GM23338 (cell line): ENCODE data around the gene SPRY1. TPM values are rescaled to one million over a fixed set of nuclear protein-coding genes. Genes with fewer than 3 reads are reported as not detected.

Experiments
- ATAC-seq: fragments of 200-7000 bp; cut with Tn5 transposase; 3 replicates; pipeline ENCODE4 v1.9.1; 2020
- DNase-seq: peaks from one replicate; pipeline ENCODE4 v3.0.0-alpha.2; 2015; ENCODE audit warnings: low spot score
- H2AFZ ChIP-seq: fragments of 200-600 bp; sonication (generic); 2 replicates; pipeline ENCODE4 v1.8.0; 2016; ENCODE audit warnings: antibody characterized with exemption, mild to moderate bottlenecking, moderate library complexity
- H3F3A ChIP-seq: fragments of 200-600 bp; sonication (generic); replicated peaks from 2 replicates; pipeline ENCODE4 v1.8.0; 2017; ENCODE audit warnings: antibody characterized with exemption, mixed run types, low read depth
- H3K27ac ChIP-seq: fragments of 200-600 bp; sonication (generic); 2 replicates; pipeline ENCODE4 v1.6.1; 2016; ENCODE audit warnings: low read depth
- H3K27me3 ChIP-seq: fragments of 200-600 bp; sonication (generic); 2 replicates; pipeline ENCODE4 v1.8.0; 2016; ENCODE audit warnings: mild to moderate bottlenecking, mixed run types, moderate library complexity; ENCODE audit not compliant: insufficient read depth
- H3K36me3 ChIP-seq: fragments of 200-600 bp; sonication (generic); 2 replicates; pipeline ENCODE4 v1.8.0; 2016; ENCODE audit warnings: mild to moderate bottlenecking; ENCODE audit not compliant: insufficient read depth
- H3K4me1 ChIP-seq: fragments of 200-600 bp; sonication (generic); 2 replicates; pipeline ENCODE4 v1.8.0; 2016; ENCODE audit warnings: mild to moderate bottlenecking, moderate library complexity; ENCODE audit not compliant: insufficient read depth
- H3K4me2 ChIP-seq: fragments of 200-600 bp; sonication (generic); 2 replicates; pipeline ENCODE4 v1.7.1; 2017; ENCODE audit warnings: mixed run types
- H3K4me3 ChIP-seq: fragments of 200-600 bp; sonication (generic); 2 replicates; pipeline ENCODE4 v1.6.1; 2016; ENCODE audit warnings: mixed run types
- H3K79me2 ChIP-seq: fragments of 200-600 bp; sonication (generic); replicated peaks from 2 replicates; pipeline ENCODE4 v1.8.0; 2017; ENCODE audit warnings: mild to moderate bottlenecking; ENCODE audit not compliant: insufficient read depth
- H3K9me2 ChIP-seq: fragments of 200-600 bp; sonication (generic); 2 replicates; pipeline ENCODE4 v1.8.0; 2017; ENCODE audit not compliant: insufficient read depth
- H4K20me1 ChIP-seq: fragments of 200-600 bp; sonication (generic); replicated peaks from 2 replicates; pipeline ENCODE4 v1.8.0; 2017; ENCODE audit warnings: mild to moderate bottlenecking; ENCODE audit not compliant: insufficient read depth
- H3K27ac Mint-ChIP-seq: 2 replicates; pipeline ENCODE4 v1.8.0; 2020; ENCODE audit warnings: inconsistent platforms, mild to moderate bottlenecking, moderate library complexity, mixed read lengths
- H3K27me3 Mint-ChIP-seq: 3 replicates; pipeline ENCODE4 v1.8.0; 2022; ENCODE audit warnings: low read depth, mild to moderate bottlenecking, moderate library complexity, mixed read lengths, inconsistent platforms; ENCODE audit not compliant: insufficient read depth, poor library complexity
- H3K36me3 Mint-ChIP-seq: 3 replicates; pipeline ENCODE4 v1.8.0; 2021; ENCODE audit warnings: low read depth, mild to moderate bottlenecking, inconsistent platforms, moderate library complexity, mixed read lengths
- H3K4me1 Mint-ChIP-seq: 3 replicates; pipeline ENCODE4 v1.8.0; 2020; ENCODE audit warnings: mild to moderate bottlenecking, inconsistent platforms, mixed read lengths
- H3K4me3 Mint-ChIP-seq: 3 replicates; pipeline ENCODE4 v1.8.0; 2021; ENCODE audit warnings: moderate library complexity, mild to moderate bottlenecking, inconsistent platforms, mixed read lengths
- H3K9me3 Mint-ChIP-seq: 3 replicates; pipeline ENCODE4 v1.8.0; 2020; ENCODE audit warnings: moderate library complexity, mild to moderate bottlenecking, inconsistent platforms, mixed read lengths
- EZH2 ChIP-seq: fragments of 200-600 bp; sonication (generic); IDR thresholded peaks from one replicate; pipeline ENCODE4 v1.8.0; 2017; ENCODE audit warnings: antibody characterized with exemption, mild to moderate bottlenecking, low read depth; ENCODE audit not compliant: unreplicated experiment
- EZH2phosphoT487 ChIP-seq: fragments of 200-600 bp; sonication (generic); IDR thresholded peaks from one replicate; pipeline ENCODE4 v1.8.1; 2018; ENCODE audit warnings: antibody characterized with exemption; ENCODE audit not compliant: unreplicated experiment
- ZNF114 ChIP-seq: fragments of 250-450 bp; sonication (Bioruptor Pico); IDR thresholded peaks from 2 replicates; pipeline ENCODE4 v1.5.0; 2020; ENCODE audit warnings: mild to moderate bottlenecking, moderate library complexity
- ZNF331 ChIP-seq: fragments of 250-450 bp; sonication (Bioruptor Pico); IDR thresholded peaks from 2 replicates; pipeline ENCODE4 v1.5.0; 2020; ENCODE audit warnings: low read depth, mild to moderate bottlenecking, moderate library complexity
- polyA plus RNA-seq: library from polyadenylated mRNA; unstranded; fragments of >200 nt; fragmentation: Nextera tagmentation; extraction: Ambion mirVana; gene quantifications from 2 replicates; pipeline ENCODE4 v1.2.1, GENCODE V29; 2016
- total RNA-seq: library from RNA; depleted of rRNA; stranded (reverse); fragments of >200 nt; shearing (Covaris generic); gene quantifications from 2 replicates; pipeline ENCODE4 v1.2.3, GENCODE V29; 2014
- TF ChIP-seq, protein P1 (sequence below): fragments of 250-450 bp; sonication (Bioruptor Pico); IDR thresholded peaks from 2 replicates; pipeline ENCODE4 v1.5.0; 2020; ENCODE audit warnings: mild to moderate bottlenecking, moderate library complexity
- TF ChIP-seq, protein P2 (sequence below), 2 experiments: fragments of 200-600 bp in 1 of 2; sonication (generic) in 1 of 2; conservative IDR thresholded peaks; 2 replicates each; pipeline versions ENCODE4 v1.5.1 to v1.6.1; 2016 to 2017; ENCODE audit warnings: antibody characterized with exemption in 2 of 2, low read depth in 2 of 2, mild to moderate bottlenecking in 2 of 2, moderate library complexity in 1 of 2

SPRY1 gene
- total and polyA plus RNA-seq, 2 experiments from 2014 or later = 62.8 to 103 TPM

DNA sequence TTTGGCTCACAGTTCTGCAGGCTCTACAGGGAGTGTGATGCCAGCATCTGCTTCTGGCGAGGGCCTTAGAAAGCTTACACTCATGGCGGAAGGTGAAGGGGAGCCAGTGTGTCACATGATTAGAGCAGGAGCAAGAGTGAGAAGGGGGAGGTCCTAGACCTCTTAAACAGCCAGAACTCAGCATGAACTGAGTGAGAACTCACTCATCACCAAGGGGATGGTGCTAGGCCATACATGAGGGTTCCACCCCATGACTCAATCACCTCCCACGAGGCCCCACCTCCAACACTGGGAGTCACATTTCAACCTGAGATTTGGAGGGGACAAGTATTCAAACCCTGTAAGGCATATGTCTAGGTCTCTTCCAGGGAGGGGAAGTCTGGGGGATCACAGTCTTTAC is 33.4 kb downstream of the SPRY1 start (continued):
- TF ChIP-seq, protein P1, sequence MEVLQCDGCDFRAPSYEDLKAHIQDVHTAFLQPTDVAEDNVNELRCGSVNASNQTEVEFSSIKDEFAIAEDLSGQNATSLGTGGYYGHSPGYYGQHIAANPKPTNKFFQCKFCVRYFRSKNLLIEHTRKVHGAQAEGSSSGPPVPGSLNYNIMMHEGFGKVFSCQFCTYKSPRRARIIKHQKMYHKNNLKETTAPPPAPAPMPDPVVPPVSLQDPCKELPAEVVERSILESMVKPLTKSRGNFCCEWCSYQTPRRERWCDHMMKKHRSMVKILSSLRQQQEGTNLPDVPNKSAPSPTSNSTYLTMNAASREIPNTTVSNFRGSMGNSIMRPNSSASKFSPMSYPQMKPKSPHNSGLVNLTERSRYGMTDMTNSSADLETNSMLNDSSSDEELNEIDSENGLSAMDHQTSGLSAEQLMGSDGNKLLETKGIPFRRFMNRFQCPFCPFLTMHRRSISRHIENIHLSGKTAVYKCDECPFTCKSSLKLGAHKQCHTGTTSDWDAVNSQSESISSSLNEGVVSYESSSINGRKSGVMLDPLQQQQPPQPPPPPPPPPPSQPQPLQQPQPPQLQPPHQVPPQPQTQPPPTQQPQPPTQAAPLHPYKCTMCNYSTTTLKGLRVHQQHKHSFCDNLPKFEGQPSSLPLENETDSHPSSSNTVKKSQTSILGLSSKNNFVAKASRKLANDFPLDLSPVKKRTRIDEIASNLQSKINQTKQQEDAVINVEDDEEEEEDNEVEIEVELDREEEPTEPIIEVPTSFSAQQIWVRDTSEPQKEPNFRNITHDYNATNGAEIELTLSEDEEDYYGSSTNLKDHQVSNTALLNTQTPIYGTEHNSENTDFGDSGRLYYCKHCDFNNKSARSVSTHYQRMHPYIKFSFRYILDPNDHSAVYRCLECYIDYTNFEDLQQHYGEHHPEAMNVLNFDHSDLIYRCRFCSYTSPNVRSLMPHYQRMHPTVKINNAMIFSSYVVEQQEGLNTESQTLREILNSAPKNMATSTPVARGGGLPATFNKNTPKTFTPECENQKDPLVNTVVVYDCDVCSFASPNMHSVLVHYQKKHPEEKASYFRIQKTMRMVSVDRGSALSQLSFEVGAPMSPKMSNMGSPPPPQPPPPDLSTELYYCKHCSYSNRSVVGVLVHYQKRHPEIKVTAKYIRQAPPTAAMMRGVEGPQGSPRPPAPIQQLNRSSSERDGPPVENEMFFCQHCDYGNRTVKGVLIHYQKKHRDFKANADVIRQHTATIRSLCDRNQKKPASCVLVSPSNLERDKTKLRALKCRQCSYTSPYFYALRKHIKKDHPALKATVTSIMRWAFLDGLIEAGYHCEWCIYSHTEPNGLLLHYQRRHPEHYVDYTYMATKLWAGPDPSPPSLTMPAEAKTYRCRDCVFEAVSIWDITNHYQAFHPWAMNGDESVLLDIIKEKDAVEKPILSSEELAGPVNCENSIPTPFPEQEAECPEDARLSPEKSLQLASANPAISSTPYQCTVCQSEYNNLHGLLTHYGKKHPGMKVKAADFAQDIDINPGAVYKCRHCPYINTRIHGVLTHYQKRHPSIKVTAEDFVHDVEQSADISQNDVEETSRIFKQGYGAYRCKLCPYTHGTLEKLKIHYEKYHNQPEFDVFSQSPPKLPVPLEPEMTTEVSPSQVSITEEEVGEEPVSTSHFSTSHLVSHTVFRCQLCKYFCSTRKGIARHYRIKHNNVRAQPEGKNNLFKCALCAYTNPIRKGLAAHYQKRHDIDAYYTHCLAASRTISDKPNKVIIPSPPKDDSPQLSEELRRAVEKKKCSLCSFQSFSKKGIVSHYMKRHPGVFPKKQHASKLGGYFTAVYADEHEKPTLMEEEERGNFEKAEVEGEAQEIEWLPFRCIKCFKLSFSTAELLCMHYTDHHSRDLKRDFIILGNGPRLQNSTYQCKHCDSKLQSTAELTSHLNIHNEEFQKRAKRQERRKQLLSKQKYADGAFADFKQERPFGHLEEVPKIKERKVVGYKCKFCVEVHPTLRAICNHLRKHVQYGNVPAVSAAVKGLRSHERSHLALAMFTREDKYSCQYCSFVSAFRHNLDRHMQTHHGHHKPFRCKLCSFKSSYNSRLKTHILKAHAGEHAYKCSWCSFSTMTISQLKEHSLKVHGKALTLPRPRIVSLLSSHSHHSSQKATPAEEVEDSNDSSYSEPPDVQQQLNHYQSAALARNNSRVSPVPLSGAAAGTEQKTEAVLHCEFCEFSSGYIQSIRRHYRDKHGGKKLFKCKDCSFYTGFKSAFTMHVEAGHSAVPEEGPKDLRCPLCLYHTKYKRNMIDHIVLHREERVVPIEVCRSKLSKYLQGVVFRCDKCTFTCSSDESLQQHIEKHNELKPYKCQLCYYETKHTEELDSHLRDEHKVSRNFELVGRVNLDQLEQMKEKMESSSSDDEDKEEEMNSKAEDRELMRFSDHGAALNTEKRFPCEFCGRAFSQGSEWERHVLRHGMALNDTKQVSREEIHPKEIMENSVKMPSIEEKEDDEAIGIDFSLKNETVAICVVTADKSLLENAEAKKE = no peak
- TF ChIP-seq ZNF331 (CRISPR knock-in tag) = no peak
- TF ChIP-seq EZH2 = no peak
- TF ChIP-seq, protein P2, sequence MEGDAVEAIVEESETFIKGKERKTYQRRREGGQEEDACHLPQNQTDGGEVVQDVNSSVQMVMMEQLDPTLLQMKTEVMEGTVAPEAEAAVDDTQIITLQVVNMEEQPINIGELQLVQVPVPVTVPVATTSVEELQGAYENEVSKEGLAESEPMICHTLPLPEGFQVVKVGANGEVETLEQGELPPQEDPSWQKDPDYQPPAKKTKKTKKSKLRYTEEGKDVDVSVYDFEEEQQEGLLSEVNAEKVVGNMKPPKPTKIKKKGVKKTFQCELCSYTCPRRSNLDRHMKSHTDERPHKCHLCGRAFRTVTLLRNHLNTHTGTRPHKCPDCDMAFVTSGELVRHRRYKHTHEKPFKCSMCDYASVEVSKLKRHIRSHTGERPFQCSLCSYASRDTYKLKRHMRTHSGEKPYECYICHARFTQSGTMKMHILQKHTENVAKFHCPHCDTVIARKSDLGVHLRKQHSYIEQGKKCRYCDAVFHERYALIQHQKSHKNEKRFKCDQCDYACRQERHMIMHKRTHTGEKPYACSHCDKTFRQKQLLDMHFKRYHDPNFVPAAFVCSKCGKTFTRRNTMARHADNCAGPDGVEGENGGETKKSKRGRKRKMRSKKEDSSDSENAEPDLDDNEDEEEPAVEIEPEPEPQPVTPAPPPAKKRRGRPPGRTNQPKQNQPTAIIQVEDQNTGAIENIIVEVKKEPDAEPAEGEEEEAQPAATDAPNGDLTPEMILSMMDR (conservative IDR thresholded peaks at IDR 0.05; ENCODE audit: low read depth in 2 of 2) = no peak
- no peak for TF ChIP-seq EZH2phosphoT487

DNA sequence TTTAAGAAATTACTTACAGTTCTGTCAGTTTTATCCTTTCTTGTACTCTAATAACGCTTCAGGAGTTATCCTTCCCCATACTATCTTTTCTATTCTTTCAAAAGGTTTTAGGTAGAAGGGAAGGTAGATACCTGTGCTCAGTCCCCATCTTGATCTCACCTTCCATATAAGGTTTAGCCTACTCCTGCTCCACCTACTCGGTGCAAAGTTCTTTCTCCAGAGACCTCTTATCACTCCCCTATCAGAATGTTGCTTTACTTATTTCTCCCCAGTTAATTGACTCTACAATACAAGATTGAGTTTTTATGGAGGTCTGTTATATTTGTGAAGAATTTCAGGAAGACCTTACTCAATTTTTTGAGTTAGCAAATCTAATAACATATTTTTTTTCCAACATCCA is 33.9 kb downstream of the SPRY1 start:
- peaks cover 5% of the 10 kb centered on the region for H3K27me3 Mint-ChIP-seq
- peaks cover 5% of the 10 kb centered on the region; the same call in 1 of the 2 replicates for H3K9me2 ChIP-seq
- peaks cover 48% of the 10 kb centered on the region for H3K36me3 Mint-ChIP-seq
- H3K27ac Mint-ChIP-seq = no peak overlapping the region
- no peaks in the 10 kb centered on the region for H3K27me3 ChIP-seq
- no peaks in the 10 kb centered on the region for H3K4me1 ChIP-seq
- no peak for DNase-seq
- H3F3A ChIP-seq = no peaks in the 10 kb centered on the region
- H3K79me2 ChIP-seq = no peaks in the 10 kb centered on the region
- ATAC-seq = no peak
- H3K36me3 ChIP-seq = no peaks in the 10 kb centered on the region
- no peak overlapping the region for H3K4me3 ChIP-seq
- no peaks in the 10 kb centered on the region for H4K20me1 ChIP-seq
- no peak overlapping the region for H3K4me3 Mint-ChIP-seq
- no peak overlapping the region for H2AFZ ChIP-seq
- H3K9me3 Mint-ChIP-seq = peaks cover 50% of the 10 kb centered on the region
- peaks cover 3% of the 10 kb centered on the region; the same call in 1 of the 3 replicates for H3K4me1 Mint-ChIP-seq
- no peak overlapping the region for H3K27ac ChIP-seq
- no peak overlapping the region for H3K4me2 ChIP-seq
- TF ChIP-seq ZNF114 (CRISPR knock-in tag) (no peak), EZH2phosphoT487 (no peak)
- TF ChIP-seq, protein P2 (conservative IDR thresholded peaks at IDR 0.05; ENCODE audit: low read depth in 2 of 2) = no peak
